Stimulated activated CD4-positive, alpha-beta T cell treated with anti-CD3 and anti-CD28 coated beads, Interleukin-1b, Interleukin-23, amount 100 ng/mL, for 24 hours (primary cell): ENCODE data around the gene HEPACAM.

ENCODE experiments used
- DNase-seq, 4 experiments: peaks; one replicate each; pipeline ENCODE4 v3.0.0-alpha.2; 2020; ENCODE audit warnings: low read depth in 4 of 4, low spot score in 1 of 4

Gene HEPACAM

DNA sequence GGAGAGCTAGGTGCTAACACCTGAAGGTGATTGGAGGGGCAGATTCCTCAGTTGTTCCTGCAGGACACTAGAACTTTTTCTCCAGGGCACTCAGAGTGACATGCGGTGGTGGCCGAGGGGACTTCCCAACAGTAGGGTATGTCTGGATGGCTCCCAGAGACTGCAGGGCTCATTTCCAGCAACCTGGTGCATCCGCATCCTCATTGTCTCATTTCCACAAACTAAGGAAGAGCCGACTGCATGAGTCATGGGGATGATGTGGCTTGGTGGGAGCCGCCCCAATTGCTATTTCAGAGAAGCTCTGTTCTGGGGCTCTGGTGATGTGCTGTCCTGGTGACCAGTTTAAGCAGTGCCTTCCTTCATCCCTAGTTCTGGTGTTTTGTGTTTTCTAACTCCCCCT lies 35.4 kb downstream of the HEPACAM start:
- DNase-seq, result no peak

GRCh38 chr11:124899383-124900145 lies 36.3 kb downstream of the HEPACAM start:
- DNase-seq, result no peak

DNA sequence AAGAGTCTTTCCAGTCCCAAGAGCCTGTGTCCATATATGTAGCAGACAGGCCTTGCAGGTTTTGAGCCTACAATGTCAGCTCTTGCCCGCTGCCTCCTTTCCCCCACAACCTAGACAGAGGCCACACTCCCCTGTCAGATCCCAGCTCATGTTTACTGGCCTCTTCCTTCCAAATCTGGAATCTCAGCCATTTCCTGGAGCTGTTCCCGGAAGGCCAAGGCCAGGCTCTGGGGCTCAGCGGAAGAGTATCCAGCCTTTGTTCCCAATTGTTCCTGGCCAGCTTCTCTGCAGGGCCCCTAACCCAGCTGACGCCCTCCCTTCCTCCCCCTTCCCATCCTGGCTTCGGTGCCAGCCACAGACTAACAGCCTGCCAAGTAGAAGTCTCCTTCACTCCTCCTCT lies 37.1 kb downstream of the HEPACAM start:
- DNase-seq, result no peak

DNA sequence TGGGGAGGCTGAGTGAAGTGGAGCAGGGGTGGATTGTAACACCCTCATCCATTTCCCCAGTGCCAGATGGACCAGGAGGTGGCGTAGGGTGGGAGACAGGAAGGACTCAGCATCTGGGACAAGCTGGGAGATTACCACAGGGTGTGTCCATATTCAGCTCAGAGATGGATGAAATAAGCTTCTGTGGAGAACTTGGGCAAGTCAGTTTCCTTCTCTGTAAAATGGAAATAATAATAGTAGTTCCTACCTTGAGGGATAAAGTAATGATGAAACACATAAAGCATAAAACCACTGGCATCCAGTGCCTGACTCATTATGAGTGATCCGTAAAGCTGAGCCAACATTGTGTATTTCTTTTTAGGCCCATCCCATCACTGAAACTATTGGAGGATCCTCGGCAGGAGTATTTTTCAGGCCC lies 37.6 kb downstream of the HEPACAM start:
- DNase-seq, result no peak

DNA sequence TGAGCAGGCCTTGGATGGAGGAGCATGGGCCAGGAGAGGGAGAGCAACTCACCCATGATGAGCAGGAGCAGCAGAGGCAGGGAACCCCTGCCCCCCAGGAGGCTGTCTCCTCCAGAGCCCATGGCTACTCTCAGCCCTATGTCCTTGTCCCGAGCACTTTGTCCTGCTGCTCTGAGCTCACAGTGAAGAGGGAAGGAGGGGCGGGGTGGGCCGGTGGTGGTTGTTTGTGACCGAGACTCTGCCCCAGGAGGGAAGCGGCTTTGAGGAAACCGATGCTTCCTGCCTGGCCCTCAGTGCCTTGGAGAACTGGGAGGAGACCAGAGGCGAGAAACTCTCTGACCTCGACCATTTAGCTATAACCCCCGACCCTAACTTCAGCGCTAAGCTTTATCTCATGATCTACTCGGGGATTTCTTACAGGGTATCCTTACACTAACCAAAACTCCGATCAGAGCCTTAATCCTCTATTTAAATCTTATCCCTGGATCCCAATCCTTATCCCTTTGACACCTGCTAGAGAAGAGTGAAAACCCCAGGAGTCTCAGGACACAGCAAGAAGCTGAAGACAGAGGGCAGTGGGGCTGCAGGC lies 38.1 kb downstream of the HEPACAM start, which contains the start of gene ROBO4:
Gene ROBO4, minus strand, starts transcription at position 192 of the 589 bp plus-strand sequence. Its CDS starts 70 bp downstream, at position 122.
- no peak for DNase-seq

DNA sequence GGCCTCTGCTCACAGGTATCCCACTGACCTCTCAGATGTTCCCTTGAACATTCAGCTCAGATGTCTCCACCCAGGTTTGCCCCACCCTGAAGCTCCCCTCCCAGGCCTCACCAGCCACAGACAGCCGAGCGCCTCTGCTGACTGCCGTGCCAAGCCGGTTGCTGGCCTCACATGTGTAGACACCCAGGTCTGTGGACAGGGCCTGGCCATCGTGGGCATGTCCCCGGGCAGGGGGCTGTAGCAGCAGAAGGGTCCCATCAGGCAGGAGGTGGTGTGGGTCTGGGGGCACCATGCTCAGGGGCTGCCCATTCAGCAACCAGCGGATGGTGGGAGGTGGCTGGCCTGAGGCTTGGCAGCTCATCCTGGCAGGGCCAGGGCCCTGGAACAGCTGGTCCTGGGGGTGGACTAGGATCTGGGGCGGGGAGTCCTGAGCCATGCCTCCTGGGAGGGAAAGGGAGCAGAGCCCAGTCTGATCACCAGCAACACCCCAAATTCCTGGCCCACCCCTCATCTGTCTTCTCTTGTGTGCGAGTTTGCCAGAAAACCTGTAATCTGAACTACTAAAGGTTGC lies 38.9 kb downstream of the HEPACAM start:
- DNase-seq, result no peak

DNA sequence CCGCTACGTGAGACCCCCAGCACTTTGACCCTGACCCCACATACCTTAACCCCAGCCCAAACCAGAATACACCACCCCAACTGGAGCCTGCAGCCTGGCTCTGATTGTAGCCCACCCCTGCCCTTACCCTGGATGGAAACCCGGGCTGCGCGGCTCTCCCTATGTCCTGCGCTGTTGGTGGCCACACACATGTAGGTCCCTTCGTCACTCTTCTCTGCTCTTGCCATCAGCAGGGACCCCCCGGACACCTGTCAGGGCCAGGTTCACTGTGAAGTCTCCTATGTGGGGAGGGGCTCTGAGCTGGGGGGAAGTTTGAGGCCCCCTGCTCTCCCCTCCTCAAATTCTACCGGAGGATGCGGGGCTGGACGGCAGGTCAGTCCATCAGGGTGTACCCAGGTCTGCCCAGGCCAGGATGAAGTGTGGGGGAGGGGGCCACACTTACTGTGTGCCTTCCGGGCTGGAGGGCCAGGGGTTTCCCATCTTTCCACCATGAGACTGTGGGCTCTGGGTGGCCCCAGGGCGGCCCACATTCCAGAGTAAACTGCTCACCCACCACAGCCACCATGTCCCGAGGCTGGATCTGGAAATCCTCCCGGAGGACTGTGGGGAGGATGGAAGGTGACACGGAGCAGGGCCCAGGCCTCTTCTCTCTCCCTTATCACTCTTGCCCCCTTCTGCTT lies 39.6 kb downstream of the HEPACAM start:
- no peak for DNase-seq

GRCh38 chr11:124895471-124895971 lies 40.3 kb downstream of the HEPACAM start:
- DNase-seq, result no peak

GRCh38 chr11:124894606-124895430 lies 41.0 kb downstream of the HEPACAM start:
- DNase-seq, result no peak

DNA sequence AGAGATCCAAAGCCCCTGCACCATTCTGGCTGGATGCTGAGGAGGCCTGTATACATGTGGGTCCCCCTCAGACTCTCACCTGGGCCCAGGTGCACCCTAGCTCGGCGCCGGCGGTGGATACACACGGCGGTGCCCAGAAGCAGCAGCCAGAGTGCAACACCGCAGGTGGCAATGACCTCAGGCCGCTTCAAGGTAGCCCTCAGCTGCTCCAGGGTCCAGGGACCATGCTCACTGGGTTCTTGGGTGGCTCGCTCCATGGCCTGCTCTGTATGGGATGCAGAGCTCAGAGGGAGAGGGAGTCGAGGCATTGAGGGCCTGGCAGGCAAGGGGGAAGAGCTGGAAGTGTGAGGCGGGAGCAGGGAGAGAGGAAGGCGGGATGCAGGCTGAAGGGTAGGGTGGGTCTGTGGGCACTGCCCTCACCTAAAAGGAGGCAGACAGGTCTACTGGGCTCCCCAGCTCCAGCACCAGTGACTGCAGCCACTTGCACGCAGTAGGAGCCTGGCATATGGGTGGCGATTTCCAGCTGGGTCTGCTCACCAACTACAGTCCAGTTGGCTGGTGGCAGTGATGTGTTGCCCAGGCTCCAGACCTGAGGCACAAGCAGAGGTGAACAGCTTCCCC lies 42.0 kb downstream of the HEPACAM start:
- no peak for DNase-seq

GRCh38 chr11:124892750-124893454 lies 42.9 kb downstream of the HEPACAM start:
- DNase-seq, result no peak

- DNase-seq, result no peak
Measured at GRCh38 chr11:124892146-124892545, 43.7 kb downstream of the HEPACAM start.

- DNase-seq, result no peak
Measured at GRCh38 chr11:124891373-124891861, 44.4 kb downstream of the HEPACAM start.

DNA sequence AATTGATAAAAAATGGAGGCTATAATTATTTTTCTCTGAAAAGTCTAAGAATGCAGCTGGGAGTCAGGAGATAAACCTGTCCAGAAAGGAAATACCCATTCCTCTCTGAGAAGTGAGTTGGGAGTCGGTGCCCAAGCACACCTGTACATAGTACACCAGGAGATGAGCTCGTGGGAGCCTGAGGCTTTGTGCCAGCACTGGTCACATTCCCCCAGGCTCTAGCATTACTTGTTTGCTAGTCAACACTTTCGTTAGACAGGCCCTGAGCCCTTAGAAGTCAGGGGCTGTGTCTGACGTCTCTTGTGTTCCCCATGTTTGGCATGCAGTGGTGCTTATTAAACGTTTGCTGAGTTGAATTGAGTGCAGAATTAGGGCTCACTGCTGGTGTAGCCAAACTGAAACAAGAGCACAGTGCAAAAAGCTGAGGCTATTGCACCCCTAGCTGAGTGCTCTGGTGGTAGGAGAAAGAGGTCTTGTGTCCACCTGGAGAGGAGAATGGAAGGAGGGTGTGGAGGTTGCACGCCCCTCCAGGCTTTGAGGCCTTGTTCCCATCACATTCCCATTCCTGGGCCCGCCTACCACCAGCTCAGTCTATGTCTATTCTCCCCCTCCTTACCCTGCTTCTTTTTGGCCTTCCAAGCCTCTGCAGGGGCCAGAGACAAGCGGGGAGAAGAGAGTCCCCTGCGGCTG lies 45.0 kb downstream of the HEPACAM start:
- no peak for DNase-seq

GRCh38 chr11:124890151-124890550 lies 45.7 kb downstream of the HEPACAM start:
- DNase-seq, result no peak

DNA sequence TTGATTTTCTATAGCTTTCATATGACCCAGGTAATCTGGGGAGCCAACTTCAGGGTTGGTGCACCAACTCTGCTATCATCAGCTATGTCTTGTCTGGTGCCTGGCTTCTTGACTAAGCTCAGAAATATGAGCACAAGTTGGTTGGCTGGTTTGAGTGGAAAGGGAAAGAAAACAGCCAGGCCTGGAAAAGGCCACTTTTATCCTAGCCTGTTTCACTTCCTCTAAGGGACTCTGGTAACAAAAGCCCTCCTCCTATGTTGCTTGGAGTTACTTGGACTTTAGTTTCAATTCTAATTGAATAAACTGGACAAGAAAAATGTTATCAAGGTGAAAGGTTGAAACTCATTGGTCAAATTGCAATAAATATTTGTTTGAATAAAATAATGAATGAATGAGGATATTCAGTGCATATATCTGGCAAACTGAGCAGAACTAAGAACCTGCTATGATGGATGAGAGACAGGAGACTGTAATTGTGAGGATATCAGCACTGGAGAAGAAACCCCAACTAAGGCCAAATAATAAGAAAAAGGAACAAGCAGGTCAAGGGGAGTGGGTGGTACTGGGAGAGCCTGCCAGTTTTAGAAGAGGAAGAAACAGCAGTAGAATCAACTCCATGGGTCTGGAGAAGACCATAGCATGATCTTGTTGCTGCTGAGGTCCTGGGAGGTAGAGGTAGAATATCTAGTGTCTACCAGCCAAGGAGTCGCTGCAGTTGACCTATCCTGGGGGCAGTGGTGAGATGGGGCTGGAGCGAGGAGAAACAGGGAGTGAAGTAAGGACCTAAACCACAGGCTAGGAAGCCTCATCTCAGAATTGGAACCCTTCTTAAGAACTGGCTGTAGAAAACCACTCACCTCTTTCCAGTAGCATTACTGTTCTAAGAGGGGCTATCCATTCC lies 46.4 kb downstream of the HEPACAM start:
- no peak for DNase-seq

DNA sequence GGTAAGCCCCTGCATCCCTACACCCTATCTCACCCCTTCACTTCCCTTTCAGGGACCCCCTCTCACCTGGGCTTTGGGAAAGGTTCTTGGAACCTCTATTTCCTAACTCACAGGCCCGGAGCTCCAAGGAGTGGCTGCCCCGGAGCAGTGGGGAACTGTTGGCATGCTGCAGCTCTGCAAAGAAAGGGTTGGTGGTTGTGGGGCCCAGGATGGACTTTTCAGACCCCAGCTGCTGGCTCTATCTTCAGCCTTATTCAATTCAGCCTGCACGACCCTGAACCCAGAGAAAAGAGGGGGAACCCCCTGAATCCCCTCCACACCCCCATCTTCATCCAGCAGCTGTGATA lies 48.2 kb downstream of the HEPACAM start:
- DNase-seq, result no peak
